Fibroblast of skin of right quadriceps (primary cell): Measurements from ENCODE around the gene CHST8.
"Not testable (repeated sequence)": the region's sequence is repeated elsewhere in the genome, so short reads cannot be mapped to it uniquely, and the experiment has no call there.

Experiments used
- DNase-seq: peaks from one replicate; pipeline ENCODE4 v3.0.0-alpha.2; 2013

CHST8 gene

DNA sequence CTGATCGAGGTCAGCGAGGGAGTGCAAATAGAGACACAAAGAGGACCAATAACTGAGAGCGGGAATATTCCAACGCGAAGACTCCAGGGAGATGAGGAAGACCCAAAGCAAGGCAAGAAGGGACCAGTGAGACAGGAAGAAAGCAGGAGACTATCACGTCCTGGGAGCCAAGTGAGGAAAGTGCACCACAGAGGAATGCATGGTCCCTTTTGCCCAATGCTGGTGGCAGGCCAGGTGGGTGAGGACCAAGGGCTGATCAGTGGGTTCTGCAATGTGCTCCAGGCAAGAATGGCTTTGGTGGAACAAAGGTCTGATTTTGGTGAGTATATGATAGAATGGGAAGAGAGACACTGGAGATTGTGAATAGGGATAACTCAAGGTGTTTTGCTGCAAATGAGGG is 25.4 kb downstream of the CHST8 start:
- DNase-seq = no peak

DNA sequence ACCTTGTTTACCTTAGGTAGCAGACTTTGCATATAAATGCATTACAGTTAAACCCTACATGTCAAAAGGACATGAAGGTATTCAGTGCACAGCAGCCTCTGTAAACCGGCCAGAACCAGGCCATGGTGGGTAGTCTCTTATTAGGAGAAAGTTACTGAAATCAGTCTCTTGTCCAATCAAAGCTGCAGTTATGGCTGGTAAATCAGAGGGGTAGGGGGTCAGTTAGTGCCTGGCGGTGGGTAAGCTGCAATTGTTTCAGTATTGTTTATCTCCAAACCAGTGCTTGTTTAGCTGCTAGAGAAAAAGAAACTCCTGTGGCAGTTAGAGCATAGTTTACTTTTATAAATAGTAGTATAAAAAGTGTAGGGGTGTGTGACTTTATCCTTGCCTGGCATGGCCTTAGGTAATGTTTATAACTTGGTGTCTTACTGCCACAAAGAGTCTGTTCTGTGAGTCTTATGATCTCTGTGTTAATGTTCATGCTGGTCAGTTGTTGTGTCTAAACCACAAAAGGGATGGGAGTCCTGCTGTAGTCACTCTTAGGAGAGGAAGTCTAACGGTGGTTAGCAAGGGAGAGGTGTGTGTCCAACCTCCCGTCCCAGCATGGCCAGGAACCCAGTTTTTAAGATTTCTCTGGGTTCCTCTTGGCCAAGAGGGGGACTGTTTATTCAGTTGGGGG is 28.0 kb downstream of the CHST8 start:
- DNase-seq = no peak

DNA sequence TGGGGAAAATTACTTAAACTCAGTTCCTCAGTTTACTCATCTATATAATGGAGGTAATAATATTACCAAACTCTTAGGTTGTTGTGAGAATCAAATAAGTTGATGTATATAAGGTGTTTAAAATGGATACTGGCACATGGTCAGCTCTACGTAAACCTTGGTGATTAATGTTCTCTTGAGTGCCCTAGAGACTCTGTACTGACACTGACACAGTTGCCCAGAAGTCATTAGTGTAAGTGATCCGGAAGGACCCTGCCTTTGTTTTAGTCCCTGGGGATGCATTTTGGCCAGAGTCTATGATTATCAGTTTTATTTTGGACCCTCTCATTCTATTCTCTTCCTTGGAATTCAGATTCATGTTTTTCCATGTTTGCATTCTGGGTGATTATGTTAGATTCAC is 31.9 kb downstream of the CHST8 start:
- no peak for DNase-seq

DNA sequence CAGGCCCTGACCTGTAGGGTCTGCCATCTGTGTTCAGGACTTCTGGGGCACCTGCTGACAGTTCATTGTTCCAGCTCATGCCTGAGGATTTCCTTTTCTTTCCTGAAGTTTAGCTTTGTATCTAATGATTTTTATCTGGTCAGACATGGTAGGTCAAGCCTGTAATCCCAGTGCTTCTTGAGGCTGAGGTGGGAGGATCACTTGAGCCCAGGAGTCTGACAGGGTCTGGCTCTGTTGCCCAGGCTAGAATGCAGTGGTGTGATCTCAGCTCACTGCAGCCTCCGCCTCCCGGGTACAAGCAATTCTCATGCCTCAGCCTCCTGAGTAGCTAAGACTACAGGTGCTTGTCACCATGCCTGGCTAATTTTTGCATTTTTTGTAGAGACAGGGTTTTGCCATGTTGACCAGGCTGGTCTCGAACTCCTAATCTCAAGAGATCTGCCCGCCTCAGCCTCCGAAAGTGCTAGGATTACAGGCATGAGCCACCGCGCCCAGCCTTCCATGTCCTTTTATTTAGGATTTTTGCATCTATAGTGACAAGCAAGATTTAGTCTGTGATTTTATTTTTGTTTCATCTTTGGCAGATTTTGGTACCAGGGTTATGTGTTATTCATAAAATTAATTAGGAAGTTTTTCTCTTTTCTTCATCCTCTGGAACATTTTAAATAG is 33.2 kb downstream of the CHST8 start:
- DNase-seq = no peak

DNA sequence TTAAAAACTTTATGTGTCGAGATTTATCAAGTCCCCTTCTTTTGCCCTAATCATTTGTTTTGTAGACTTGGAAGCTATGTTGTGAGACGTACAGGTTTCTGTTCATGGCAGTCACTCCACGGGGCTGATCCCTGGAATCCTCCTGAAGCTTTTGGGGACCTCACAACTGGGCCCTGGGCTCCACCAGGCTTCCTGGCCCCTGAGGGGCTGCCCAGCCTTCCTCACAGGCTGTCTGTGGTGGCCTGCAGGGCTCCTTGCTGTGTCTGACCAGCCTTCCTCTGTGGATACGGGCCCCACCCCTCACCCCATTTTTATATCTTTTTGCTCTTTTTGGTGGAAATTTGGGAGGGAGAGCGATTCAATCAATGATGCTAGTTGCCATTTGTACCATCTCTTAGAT is 38.1 kb downstream of the CHST8 start:
- DNase-seq = no peak

DNA sequence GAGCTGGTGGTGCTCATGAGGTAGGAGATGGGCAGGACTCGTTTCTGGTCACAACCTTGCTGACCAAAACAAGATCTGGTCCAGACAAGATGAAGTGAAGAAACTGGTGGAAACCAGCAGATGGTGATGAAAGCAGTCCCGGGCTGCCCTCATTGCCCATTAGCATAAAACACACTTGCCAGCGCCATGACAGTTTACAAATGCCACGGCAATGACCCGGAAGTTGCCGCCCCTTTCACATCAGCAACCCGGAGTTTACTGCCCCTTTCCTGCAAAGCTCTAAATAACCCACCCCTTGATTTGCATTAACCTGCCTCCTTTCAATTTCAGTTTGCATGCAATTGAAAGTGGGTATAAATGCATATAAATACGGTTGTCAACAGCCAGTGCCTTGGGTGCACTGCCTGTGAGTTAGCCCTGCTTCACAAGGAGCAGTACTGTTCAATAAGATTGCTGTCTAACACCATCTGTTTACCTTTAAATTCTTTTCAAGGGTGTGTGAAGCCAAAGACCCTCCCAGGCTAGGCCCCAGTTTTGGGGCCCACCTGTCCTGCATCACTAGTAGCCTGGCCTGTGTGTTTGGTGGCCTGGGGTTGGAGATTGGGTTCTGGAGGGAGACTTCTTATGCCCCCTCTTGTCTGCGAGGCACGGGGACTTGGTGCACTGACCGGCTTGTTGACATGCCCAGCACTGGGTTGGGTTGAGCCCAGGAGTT is 38.8 kb downstream of the CHST8 start:
- no peak for DNase-seq

DNA sequence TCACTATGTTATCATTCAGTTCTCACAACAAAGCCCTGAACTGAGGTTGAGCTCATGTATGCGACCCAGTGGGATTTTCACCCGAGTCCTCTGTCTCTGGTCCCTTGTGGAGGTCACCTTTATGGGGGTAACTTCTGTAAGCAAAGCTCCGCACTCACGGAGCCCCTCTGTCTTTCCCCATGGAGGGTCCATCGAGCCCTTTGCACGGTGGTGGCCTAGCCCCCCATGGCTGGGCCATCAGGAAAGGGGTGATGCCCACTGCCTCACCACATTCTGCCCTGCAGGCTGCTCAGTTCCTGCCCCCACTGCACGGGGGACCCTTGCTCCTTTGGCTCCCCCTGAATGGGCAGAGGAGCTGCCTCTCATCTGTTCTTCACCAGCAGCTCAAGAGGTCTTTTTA is 39.6 kb downstream of the CHST8 start:
- DNase-seq = no peak

DNA sequence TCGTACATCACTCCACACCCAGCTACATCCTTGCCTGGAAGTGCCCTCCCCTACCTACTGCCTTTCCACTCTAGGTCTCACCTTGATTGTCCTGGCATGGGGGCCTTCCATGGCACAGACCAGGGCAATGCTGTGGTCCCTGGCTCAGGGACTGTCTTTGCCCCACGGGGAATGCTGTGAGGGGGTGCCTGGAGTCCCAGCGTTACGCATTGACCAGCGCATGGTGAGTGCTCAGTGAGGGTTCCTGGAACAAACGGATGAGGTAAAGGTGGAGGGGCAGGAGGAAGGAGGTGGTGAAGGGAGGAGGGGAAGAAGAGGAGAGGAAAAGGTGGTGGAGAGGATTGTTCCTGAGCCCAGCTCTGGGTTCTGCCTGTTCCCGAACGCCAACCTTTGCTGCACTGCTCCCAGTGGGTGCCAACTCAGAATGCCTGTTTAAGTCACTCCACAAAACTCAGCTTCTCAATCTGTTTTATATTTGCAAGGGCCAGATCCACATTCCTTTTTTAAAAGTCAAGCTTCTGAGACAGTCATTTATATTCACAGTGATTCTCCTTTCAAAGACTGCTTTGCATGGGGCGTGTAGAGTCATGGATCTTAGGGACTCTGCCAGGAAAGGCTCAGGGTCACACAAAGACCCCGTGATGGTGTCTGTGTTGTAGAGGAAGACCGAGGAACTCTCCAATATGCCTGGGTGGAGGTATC is 40.8 kb downstream of the CHST8 start:
- no peak for DNase-seq

DNA sequence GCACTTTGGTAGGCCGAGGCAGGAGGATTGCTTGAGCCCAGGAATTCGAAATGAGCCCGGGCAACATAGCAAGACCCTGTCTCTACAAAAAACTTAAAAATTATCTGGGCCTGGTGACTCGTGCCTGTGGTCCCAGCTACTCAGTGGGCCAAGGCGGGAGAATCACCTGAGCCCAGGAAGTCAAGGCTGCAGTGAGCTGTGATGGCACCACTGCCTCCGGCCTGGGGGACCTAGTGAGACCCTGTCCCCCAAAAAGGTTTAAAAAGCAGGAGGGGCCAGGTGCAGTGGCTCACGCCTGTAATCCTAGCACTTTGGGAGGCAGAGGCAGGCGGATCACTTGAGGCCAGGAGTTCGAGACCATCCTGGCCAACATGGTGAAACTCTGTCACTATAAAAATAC is 41.6 kb downstream of the CHST8 start:
- DNase-seq = not testable (repeated sequence)

DNA sequence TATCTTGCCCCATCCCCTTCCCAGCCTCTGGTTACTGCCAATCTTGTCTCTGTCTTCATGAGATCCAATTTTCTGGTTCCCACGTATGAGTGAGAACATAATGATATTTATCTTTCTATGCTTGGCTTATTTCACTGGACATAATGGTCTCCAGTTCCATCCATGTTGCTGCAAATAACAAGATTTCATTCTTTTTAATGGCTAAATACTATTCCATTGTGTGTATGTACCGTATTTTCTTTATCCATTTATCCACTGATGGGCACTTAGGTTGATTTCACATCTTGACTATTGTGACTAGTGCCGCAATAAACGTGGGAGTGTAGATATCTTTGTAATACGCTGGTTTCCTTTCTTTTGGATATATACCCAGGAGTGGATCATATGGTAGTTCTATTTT is 43.0 kb downstream of the CHST8 start:
- DNase-seq = no peak

DNA sequence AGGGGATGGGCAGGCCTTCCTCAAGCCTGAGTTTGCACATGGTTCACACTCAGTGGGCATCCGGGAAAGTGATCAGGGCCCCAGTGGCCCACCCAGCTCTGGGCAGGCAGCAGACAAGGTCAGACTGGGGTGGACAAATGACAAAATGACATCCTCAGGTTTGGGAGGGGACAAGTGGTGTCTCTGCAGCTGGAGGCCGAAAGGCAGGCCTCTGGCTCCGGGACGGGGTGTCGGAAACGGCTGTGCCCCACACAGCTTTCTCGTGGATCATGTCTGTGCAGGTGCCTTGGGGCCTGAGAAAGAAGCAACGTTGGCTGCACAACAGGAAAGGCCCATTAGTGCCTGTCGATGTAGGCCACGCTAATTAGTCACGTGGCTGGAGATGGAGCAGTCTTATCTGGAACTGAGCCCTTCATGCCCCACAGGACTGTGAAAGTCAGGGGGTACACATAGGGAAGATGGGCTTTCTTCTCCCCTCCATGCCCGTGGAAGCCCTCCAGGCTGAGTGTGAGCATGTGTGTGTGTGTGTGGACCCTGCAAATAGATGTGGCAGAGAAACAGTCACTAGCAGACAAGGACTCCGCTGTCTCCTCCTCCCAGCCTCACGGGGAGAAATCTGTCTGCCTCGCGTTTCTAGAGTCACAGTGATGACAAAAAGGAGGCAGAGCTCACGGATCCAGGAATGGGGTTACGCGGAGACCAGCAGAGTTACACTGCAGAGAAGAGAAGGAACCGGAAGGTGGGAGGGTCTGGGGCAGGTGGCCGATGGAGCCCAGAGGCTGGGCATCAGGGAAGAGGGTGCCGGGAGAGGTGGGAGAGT is 44.2 kb downstream of the CHST8 start:
- no peak for DNase-seq

DNA sequence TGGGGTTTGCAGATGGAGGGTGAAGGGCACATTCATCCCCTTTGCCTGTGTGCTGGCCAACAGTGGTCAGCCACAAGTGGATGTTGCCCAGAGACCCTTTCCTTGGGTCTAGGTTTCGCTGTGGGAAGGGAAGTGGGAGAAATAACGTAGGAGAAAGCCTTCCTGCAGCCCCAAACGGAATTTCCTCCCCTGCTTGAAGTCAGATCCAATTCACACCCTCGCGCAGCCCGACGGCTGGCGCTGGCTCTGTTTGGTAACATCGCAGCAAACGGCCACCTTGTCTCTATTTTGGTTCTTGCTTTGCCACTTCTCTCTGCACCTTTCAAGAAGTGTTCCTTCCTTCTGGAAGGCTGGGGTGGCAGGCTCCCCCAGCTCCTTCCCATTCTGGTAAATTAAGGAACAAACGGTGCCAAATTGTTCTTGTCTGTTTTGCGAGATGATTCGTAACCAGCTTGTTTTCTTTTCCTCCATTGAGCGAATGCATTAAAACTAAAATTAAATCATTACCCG is 45.4 kb downstream of the CHST8 start:
- no peak for DNase-seq

DNA sequence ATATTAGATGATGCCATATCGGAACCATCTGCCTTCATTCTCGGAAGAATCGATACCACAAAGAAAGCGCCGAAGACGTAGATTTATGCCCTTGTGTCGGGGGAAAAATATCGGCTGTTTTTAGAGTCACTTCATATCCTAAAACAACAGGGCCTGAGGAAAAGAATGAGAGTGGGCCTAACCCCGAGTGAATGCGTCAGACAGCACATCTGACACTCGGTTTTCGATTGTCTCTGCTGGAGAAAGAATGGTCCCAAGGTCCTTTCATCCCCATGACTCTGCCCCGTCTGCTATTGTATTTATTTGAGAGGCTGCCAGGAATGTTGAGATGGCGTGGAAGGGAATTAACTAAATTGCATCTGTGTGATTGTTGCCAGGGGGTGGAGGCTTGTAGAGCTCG is 46.1 kb downstream of the CHST8 start:
- DNase-seq = no peak

DNA sequence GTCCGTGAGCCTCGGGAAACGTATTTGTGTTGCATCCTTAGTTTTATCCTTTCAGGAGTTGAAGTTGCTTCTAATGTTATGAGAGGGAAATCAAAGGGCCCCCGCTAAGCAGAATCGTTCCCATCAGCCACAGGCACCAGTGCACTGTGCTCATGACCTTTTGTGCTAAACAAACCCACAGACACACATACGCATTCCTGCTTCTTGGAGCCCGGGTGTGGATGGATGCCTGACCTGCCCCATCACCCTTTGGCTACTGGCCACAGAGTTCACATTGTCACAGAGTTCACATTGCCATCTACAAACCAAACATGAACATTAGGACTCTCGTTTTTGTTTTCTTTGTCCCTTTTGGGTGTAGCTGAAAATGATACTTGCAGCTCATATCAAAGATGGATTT is 47.2 kb downstream of the CHST8 start:
- no peak for DNase-seq

DNA sequence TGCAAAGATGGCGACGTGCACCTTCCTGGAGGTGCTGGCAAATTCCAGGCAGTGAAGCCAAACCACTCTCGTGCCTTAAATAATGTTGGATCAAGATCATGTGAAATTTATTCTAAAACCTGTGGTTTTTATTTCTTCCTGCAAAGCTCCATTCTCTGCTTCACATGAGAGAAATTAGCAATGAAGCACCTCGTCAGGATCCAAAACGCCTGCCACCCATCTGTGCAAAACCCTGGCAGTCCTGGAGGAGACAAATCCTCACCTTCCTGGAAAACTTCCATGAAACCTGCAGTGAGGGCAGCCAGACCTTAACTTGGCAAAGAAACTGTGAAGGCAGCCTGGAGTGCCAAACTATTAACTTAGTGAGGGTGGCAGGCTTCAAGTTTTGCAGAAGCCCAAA is 47.6 kb downstream of the CHST8 start:
- no peak for DNase-seq

DNA sequence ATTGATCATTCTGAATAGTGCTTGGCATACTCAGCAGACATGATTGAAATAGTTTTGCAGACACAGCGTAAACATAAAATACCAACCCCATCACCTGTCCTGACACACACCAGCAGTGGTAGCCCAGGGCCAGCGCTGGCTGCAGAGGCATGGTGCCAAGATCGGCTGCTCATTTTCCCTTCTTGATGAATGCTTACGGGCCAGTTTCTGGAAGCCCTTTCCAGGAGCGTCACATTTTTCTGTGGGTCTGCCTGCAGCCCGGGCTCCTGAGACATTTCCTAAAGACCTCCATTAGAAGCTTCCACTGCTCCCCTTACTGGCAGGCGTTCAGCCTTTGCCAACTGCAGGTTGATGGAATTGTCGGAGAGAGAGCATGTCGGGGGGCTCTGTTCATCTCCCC is 48.6 kb downstream of the CHST8 start:
- no peak for DNase-seq

DNA sequence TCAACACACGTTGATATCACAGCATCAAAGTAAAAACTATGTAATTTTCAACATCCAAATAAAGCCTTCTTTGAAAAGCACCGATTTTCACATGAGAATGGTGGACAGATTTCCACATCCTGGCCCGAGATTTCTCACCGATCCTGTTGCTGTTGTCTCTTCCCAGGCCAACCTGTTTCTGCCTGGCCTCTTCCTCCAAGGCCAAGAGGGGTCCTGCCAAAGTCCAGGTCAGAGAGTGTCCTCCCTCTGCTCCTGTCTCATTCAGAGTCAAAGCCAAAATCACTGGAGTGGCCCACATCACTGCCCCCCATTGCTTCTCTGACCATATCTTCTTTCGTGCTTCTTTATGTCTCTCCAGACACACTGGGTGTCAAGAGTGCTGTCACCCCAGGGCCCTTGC is 49.5 kb downstream of the CHST8 start:
- DNase-seq = no peak

DNA sequence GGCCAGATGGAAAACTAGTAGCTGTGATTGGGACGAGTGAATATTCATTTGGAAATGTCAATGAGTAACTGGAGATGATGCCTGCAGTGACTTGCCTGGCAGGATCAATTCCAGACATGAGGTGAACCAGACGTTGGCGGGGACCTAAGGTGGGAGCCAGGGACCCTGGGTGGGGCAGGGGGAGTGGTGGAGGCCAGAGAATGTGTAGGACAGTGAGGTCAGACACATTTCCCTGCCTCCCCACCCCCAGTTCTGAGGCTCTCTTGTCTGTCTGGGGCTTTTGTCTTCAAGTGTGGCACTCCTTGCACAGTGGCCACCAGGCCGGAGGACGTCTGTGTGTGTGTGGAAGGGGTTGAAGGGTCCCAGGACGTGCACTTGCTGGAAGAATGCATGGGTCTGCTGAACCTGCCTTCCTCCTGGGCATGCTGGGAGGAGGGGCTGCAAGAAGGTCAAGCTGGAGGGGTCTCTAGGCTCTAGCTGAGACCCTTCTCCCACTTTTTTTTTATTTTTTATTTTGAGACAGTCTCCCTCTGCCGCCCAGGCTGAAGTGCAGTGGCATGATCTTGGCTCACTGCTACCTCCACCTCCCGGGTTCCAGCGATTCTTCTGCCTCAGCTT is 51.6 kb downstream of the CHST8 start:
- DNase-seq = no peak

DNA sequence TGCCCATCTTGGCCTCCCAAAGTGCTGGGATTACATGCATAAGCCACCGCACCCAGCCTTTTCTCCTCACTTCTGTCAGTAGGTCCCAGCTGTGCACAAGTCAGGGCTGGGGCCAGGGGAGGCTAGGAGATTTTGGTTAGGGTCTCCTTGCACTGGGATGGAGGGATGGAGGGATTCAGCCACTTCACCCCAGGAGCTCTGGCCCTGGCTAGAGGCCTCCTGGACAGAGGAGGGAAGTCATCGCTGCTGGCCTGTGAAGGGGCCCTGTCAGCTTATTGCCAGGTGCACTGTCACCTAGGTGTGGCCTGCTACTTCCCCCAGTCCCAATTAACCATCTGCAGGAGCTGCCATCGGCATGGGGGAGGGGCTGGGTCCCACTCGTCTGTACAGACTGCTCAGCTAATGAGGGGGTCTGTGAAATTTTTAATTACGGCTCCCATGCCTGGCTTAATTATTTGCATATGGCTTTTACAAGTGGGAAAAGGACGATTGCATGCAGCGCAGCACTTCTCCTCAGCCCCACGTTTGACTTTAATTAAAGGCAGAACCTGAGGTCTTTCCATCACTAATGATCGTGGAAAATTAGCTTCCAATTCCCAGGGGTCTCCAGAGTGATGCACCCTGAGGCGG is 52.4 kb downstream of the CHST8 start:
- DNase-seq = no peak

DNA sequence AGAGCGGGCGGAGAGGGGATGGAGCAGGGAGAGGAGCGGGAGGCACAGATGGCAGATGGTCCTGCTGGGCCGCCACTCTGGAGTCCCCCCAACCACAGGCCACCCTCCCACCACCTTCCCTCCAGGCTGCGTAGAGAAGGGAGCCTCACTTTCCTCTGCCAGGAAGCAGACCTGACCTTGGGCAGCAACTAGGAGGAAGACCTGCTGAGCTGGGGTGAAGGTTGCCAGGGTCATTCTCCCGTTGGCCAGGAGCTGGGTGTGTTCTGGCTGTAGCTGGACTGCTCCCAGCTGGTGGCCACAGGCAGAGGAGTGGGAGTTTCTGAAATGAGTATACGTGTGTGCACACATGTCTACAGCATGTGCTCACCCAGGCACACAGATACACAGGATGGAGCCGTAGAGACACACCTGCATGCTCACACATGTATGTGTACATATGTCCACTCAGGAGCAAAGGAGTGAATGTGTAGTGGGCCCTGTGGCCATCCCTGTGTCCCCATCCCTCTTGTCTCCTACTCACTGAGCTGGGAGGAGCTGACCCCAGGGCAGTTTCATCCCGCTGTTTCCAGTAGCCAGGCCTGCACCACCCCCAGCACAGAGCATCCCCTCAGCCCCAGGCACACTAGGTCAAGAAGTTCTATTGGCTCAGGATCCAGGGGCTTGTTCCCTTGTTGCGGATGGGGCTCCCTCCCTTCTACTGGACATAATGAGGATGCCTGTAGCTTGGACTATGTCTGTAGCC is 53.0 kb downstream of the CHST8 start:
- DNase-seq = no peak
